A549 (cell line): ENCODE data around the gene AHNAK2. TPM values are rescaled to one million over a fixed set of nuclear protein-coding genes. Genes with fewer than 3 reads are reported as not detected.
A peak's percentile ranks its signal among the peaks of the same experiment; 100 is the strongest.

Experiments
- ATOH8 ChIP-seq: fragments of 250-450 bp; sonication (Bioruptor Pico); IDR thresholded peaks from 2 replicates; pipeline ENCODE4 v1.5.0; 2020; ENCODE audit warnings: low read depth, mild to moderate bottlenecking, moderate library complexity
- BCL3 ChIP-seq: fragments of >200 bp; sonication (Bioruptor Twin); formaldehyde crosslinking; IDR thresholded peaks from 3 replicates; pipeline ENCODE4 v1.6.1; 2016
- BHLHE40 ChIP-seq: IDR thresholded peaks from 2 replicates; pipeline ENCODE4 v1.6.1; 2012; ENCODE audit warnings: low read depth, low read length, inconsistent platforms
- CBX2 ChIP-seq: fragments of 200-600 bp; sonication (generic); IDR thresholded peaks from 2 replicates; pipeline ENCODE4 v1.6.1; 2016; ENCODE audit warnings: low read depth, mild to moderate bottlenecking, borderline replicate concordance
- CBX8 ChIP-seq: fragments of 200-600 bp; sonication (generic); IDR thresholded peaks from 2 replicates; pipeline ENCODE4 v1.6.1; 2016
- CEBPB ChIP-seq, 2 experiments: fragments of >200 bp in 1 of 2; sonication (Bioruptor Twin) in 1 of 2; formaldehyde crosslinking in 1 of 2; IDR thresholded peaks; 2 replicates each; pipeline ENCODE4 v1.6.1; 2012 to 2016
- CHD2 ChIP-seq: fragments of 150-350 bp; IDR thresholded peaks from 2 replicates; pipeline ENCODE4 v1.6.1; 2014; ENCODE audit warnings: low read length; ENCODE audit not compliant: partially characterized antibody
- CHD4 ChIP-seq: fragments of 200-600 bp; sonication (generic); IDR thresholded peaks from 2 replicates; pipeline ENCODE4 v1.6.1; 2016; ENCODE audit warnings: antibody characterized with exemption, mild to moderate bottlenecking, borderline replicate concordance
- EHMT2 ChIP-seq: fragments of 200-600 bp; sonication (generic); IDR thresholded peaks from 2 replicates; pipeline ENCODE4 v1.6.1; 2016; ENCODE audit warnings: antibody characterized with exemption, low read depth, mild to moderate bottlenecking, moderate library complexity
- ESRRA ChIP-seq: fragments of 150-350 bp; IDR thresholded peaks from 2 replicates; pipeline ENCODE4 v1.6.1; 2014; ENCODE audit warnings: mild to moderate bottlenecking, low read length, borderline replicate concordance
- FOSL2 ChIP-seq, 2 experiments: fragments of 450-650 bp in 1 of 2; fragments of >200 bp in 1 of 2; sonication (Bioruptor Twin) in 1 of 2; formaldehyde crosslinking; IDR thresholded peaks; 2 replicates each; pipeline versions ENCODE4 v1.5.0 to v1.6.1; 2016 to 2020; ENCODE audit warnings: mild to moderate bottlenecking in 1 of 2, moderate library complexity in 1 of 2
- FOXS1 ChIP-seq: fragments of 250-450 bp; sonication (Bioruptor Pico); IDR thresholded peaks from 2 replicates; pipeline ENCODE4 v1.5.0; 2020; ENCODE audit warnings: mild to moderate bottlenecking, moderate library complexity
- GATA3 ChIP-seq: IDR thresholded peaks from 2 replicates; pipeline ENCODE4 v1.6.1; 2012; ENCODE audit warnings: borderline replicate concordance
- HDAC2 ChIP-seq: fragments of 200-600 bp; sonication (generic); IDR thresholded peaks from 2 replicates; pipeline ENCODE4 v1.6.1; 2016
- HOXA7 ChIP-seq: fragments of 250-450 bp; sonication (Bioruptor Pico); IDR thresholded peaks from 2 replicates; pipeline ENCODE4 v1.5.0; 2020; ENCODE audit warnings: mild to moderate bottlenecking, moderate library complexity
- HOXB13 ChIP-seq: fragments of 250-450 bp; sonication (Bioruptor Pico); IDR thresholded peaks from 2 replicates; pipeline ENCODE4 v1.5.0; 2020; ENCODE audit warnings: low read depth, mild to moderate bottlenecking, moderate library complexity
- HOXB5 ChIP-seq: fragments of 250-450 bp; sonication (Bioruptor Pico); IDR thresholded peaks from 2 replicates; pipeline ENCODE4 v1.5.0; 2020; ENCODE audit warnings: mild to moderate bottlenecking, moderate library complexity
- JUNB ChIP-seq: fragments of >200 bp; sonication (Bioruptor Twin); formaldehyde crosslinking; IDR thresholded peaks from 2 replicates; pipeline ENCODE4 v1.6.1; 2016
- KDM1A ChIP-seq: fragments of 200-600 bp; sonication (generic); IDR thresholded peaks from 2 replicates; pipeline ENCODE4 v1.6.1; 2016; ENCODE audit warnings: low read depth, mild to moderate bottlenecking
- MAFK ChIP-seq: fragments of 450-650 bp; IDR thresholded peaks from 2 replicates; pipeline ENCODE4 v1.6.1; 2014; ENCODE audit not compliant: partially characterized antibody
- MYC ChIP-seq: IDR thresholded peaks from 2 replicates; pipeline ENCODE4 v1.6.1; 2012; ENCODE audit warnings: mild to moderate bottlenecking, inconsistent platforms, low read length, improper control_type of control experiment, borderline replicate concordance
- NFE2L2 ChIP-seq: fragments of 150-350 bp; conservative IDR thresholded peaks from 2 replicates; pipeline ENCODE4 v1.6.1; 2014; ENCODE audit warnings: low read length
- NPAS2 ChIP-seq: fragments of 250-450 bp; sonication (Bioruptor Pico); IDR thresholded peaks from 2 replicates; pipeline ENCODE4 v1.8.0; 2022; ENCODE audit warnings: mild to moderate bottlenecking, moderate library complexity, borderline replicate concordance
- RARB ChIP-seq: fragments of 250-450 bp; sonication (Bioruptor Pico); IDR thresholded peaks from 2 replicates; pipeline ENCODE4 v1.8.0; 2021; ENCODE audit warnings: mild to moderate bottlenecking, moderate library complexity
- RCOR1 ChIP-seq: fragments of 150-350 bp; IDR thresholded peaks from 2 replicates; pipeline ENCODE4 v1.6.1; 2014; ENCODE audit warnings: antibody characterized with exemption, low read length, low read depth
- RFX5 ChIP-seq: fragments of 450-650 bp; IDR thresholded peaks from 2 replicates; pipeline ENCODE4 v1.7.1; 2014; ENCODE audit warnings: antibody characterized with exemption, mild to moderate bottlenecking, moderate library complexity
- RNF2 ChIP-seq: fragments of 200-600 bp; sonication (generic); IDR thresholded peaks from 2 replicates; pipeline ENCODE4 v1.6.1; 2016; ENCODE audit warnings: low read depth, mild to moderate bottlenecking, antibody characterized with exemption, moderate library complexity, borderline replicate concordance
- SREBF2 ChIP-seq: fragments of 450-650 bp; IDR thresholded peaks from 2 replicates; pipeline ENCODE4 v1.6.1; 2014; ENCODE audit warnings: mild to moderate bottlenecking, moderate library complexity
- TFCP2L1 ChIP-seq: fragments of 250-450 bp; sonication (Bioruptor Pico); IDR thresholded peaks from 2 replicates; pipeline ENCODE4 v1.5.0; 2021; ENCODE audit warnings: mild to moderate bottlenecking
- TP53 ChIP-seq: fragments of 250-450 bp; sonication (Bioruptor Pico); IDR thresholded peaks from 2 replicates; pipeline ENCODE4 v1.5.0; 2021; ENCODE audit warnings: mild to moderate bottlenecking, moderate library complexity
- USF2 ChIP-seq: fragments of 450-650 bp; IDR thresholded peaks from 2 replicates; pipeline ENCODE4 v1.6.1; 2014; ENCODE audit warnings: antibody characterized with exemption
- ZC3H11A ChIP-seq: fragments of 450-650 bp; IDR thresholded peaks from 2 replicates; pipeline ENCODE4 v1.6.1; 2014; ENCODE audit warnings: antibody characterized with exemption, mild to moderate bottlenecking
- ZSCAN20 ChIP-seq: fragments of 250-450 bp; sonication (Bioruptor Pico); IDR thresholded peaks from 2 replicates; pipeline ENCODE4 v1.8.0; 2022; ENCODE audit warnings: mild to moderate bottlenecking, moderate library complexity
- polyA plus RNA-seq, 4 experiments: library from polyadenylated mRNA; depleted of rRNA in 3 of 4; stranded (reverse); fragments of >200 nt; fragmentation: RNase III in 1 of 4; extraction: RNeasy Plus Mini Kit Qiagen cat#74134 plus additional on column Dnase treatment in 1 of 4; gene quantifications; 2 replicates in 3 of 4; 3 replicates in 1 of 4; pipeline ENCODE4 v1.2.3, GENCODE V29; 2011 to 2017
- TF ChIP-seq, protein P1 (sequence below): fragments of 200-600 bp; sonication (generic); IDR thresholded peaks from 2 replicates; pipeline ENCODE4 v1.6.1; 2016; ENCODE audit warnings: antibody characterized with exemption, mild to moderate bottlenecking, moderate library complexity
- TF ChIP-seq, protein P2 (sequence below): IDR thresholded peaks from 2 replicates; pipeline ENCODE4 v1.6.1; 2012
- TF ChIP-seq, protein P3 (sequence below): fragments of 150-350 bp; IDR thresholded peaks from 2 replicates; pipeline ENCODE4 v1.6.1; 2014; ENCODE audit warnings: low read depth, mild to moderate bottlenecking, low read length

The AHNAK2 gene
- polyA plus RNA-seq, 2 of the 4 experiments (the other 2 are of a cell fraction) = 43.3 to 43.7 TPM

DNA sequence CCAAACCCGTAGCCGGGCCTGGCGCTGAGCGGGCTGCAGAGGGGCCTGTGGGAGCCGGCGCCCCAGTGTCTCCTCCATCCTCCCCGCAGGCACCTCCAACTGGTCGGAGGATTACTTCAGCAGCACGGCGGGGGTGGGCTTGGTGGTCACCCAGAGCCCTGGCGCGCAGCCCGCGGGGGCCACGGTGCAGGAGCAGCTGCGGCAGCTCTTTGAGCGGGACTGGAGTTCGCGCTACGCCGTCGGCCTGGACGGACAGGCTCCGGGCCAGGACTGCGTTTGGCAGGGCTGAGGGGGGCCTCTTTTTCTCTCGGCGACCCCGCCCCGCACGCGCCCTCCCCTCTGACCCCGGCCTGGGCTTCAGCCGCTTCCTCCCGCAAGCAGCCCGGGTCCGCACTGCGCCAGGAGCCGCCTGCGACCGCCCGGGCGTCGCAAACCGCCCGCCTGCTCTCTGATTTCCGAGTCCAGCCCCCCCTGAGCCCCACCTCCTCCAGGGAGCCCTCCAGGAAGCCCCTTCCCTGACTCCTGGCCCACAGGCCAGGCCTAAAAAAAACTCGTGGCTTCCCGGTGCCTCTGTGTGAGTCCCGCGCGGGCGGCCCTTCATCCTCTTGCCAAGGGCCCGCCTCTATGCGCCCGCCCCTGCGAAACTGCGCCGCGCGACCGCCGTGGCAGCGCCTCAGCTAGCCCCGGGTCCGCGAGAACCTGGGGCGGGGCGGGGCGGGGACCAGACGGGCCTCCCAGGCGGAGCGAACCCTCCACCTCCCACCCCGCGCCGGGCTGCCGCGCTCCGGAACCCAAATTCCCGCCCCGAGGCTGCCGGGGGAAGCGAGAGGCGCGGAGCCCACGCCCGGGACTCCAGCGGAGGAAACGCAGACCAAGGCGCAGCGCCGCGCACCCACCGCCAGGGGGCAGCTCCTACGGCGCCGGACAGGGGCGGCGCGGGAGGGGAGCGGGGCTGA is 45.2 kb downstream of the AHNAK2 start (continued):
- TF ChIP-seq TFCP2L1 (CRISPR knock-in tag) = no peak
- TF ChIP-seq MYC = no peak
- TF ChIP-seq ZSCAN20 = no peak
- TF ChIP-seq RCOR1 = no peak
- no peak for TF ChIP-seq EHMT2
- no peak for TF ChIP-seq RNF2
- TF ChIP-seq RFX5 = no peak
- TF ChIP-seq RARB (CRISPR knock-in tag) = no peak
- TF ChIP-seq ATOH8 (CRISPR knock-in tag) = no peak
- TF ChIP-seq HDAC2 = no peak
- no peak for TF ChIP-seq CEBPB (IDR thresholded peaks at IDR 0.05)
- TF ChIP-seq TP53 (CRISPR knock-in tag) = no peak
- TF ChIP-seq KDM1A = no peak
- TF ChIP-seq USF2 = no peak
- no peak for TF ChIP-seq CHD4
- no peak for TF ChIP-seq GATA3
- no peak for TF ChIP-seq JUNB
- TF ChIP-seq NPAS2 (CRISPR knock-in tag) = no peak
- no peak for TF ChIP-seq BHLHE40
- no peak for TF ChIP-seq CBX8
- TF ChIP-seq FOXS1 (CRISPR knock-in tag) = no peak
- no peak for TF ChIP-seq FOSL2 (IDR thresholded peaks at IDR 0.05)
- no peak for TF ChIP-seq FOSL2 (CRISPR knock-in tag; IDR thresholded peaks at IDR 0.05)
- TF ChIP-seq SREBF2 = no peak
- TF ChIP-seq NFE2L2 = no peak
- TF ChIP-seq HOXB13 (CRISPR knock-in tag) = no peak
- no peak for TF ChIP-seq ZC3H11A
- TF ChIP-seq HOXA7 (CRISPR knock-in tag) = no peak
- no peak for TF ChIP-seq CBX2
- TF ChIP-seq, protein P1, sequence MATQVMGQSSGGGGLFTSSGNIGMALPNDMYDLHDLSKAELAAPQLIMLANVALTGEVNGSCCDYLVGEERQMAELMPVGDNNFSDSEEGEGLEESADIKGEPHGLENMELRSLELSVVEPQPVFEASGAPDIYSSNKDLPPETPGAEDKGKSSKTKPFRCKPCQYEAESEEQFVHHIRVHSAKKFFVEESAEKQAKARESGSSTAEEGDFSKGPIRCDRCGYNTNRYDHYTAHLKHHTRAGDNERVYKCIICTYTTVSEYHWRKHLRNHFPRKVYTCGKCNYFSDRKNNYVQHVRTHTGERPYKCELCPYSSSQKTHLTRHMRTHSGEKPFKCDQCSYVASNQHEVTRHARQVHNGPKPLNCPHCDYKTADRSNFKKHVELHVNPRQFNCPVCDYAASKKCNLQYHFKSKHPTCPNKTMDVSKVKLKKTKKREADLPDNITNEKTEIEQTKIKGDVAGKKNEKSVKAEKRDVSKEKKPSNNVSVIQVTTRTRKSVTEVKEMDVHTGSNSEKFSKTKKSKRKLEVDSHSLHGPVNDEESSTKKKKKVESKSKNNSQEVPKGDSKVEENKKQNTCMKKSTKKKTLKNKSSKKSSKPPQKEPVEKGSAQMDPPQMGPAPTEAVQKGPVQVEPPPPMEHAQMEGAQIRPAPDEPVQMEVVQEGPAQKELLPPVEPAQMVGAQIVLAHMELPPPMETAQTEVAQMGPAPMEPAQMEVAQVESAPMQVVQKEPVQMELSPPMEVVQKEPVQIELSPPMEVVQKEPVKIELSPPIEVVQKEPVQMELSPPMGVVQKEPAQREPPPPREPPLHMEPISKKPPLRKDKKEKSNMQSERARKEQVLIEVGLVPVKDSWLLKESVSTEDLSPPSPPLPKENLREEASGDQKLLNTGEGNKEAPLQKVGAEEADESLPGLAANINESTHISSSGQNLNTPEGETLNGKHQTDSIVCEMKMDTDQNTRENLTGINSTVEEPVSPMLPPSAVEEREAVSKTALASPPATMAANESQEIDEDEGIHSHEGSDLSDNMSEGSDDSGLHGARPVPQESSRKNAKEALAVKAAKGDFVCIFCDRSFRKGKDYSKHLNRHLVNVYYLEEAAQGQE = no peak
- TF ChIP-seq, protein P2, sequence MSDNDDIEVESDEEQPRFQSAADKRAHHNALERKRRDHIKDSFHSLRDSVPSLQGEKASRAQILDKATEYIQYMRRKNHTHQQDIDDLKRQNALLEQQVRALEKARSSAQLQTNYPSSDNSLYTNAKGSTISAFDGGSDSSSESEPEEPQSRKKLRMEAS = peak; percentile 77
- TF ChIP-seq, protein P3, sequence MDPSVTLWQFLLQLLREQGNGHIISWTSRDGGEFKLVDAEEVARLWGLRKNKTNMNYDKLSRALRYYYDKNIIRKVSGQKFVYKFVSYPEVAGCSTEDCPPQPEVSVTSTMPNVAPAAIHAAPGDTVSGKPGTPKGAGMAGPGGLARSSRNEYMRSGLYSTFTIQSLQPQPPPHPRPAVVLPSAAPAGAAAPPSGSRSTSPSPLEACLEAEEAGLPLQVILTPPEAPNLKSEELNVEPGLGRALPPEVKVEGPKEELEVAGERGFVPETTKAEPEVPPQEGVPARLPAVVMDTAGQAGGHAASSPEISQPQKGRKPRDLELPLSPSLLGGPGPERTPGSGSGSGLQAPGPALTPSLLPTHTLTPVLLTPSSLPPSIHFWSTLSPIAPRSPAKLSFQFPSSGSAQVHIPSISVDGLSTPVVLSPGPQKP = no peak
- no peak for TF ChIP-seq ESRRA
- no peak for TF ChIP-seq BCL3
- TF ChIP-seq HOXB5 (CRISPR knock-in tag) = no peak
- TF ChIP-seq MAFK = no peak
- TF ChIP-seq CHD2 = no peak
